ENCODE results near the gene PBRM1.

PBRM1 gene

GRCh38 chr3:52574056-52574965, 111.4 kb downstream of the PBRM1 start:
- DNase-seq (ENCODE audit: low spot score): no peak

GRCh38 chr3:52572221-52572620, 113.5 kb downstream of the PBRM1 start:
- DNase-seq (ENCODE audit: low spot score): no peak

GRCh38 chr3:52570076-52570475, 115.6 kb downstream of the PBRM1 start:
- DNase-seq (ENCODE audit: low spot score): no peak

- no peak for DNase-seq (ENCODE audit: low spot score)
Observed at GRCh38 chr3:52568069-52568468, 117.6 kb downstream of the PBRM1 start.

- DNase-seq (ENCODE audit: low spot score): no peak
Observed at GRCh38 chr3:52563984-52564383, 121.7 kb downstream of the PBRM1 start.

- DNase-seq (ENCODE audit: low spot score): no peak
Observed at GRCh38 chr3:52561028-52561747, 124.5 kb downstream of the PBRM1 start.

GRCh38 chr3:52558436-52558835, 127.3 kb downstream of the PBRM1 start:
- no peak for DNase-seq (ENCODE audit: low spot score)

- DNase-seq (ENCODE audit: low spot score): no peak
Observed at GRCh38 chr3:52557011-52557960, 128.4 kb downstream of the PBRM1 start.

GRCh38 chr3:52555056-52555455, 130.7 kb downstream of the PBRM1 start:
- no peak for DNase-seq (ENCODE audit: low spot score)

GRCh38 chr3:52554026-52554755, 131.5 kb downstream of the PBRM1 start:
- no peak for DNase-seq (ENCODE audit: low spot score)

GRCh38 chr3:52552089-52552488, 133.6 kb downstream of the PBRM1 start:
- DNase-seq (ENCODE audit: low spot score): no peak

GRCh38 chr3:52551118-52551517, 134.6 kb downstream of the PBRM1 start:
- no peak for DNase-seq (ENCODE audit: low spot score)

- DNase-seq (ENCODE audit: low spot score): no peak
Observed at GRCh38 chr3:52547143-52547542, 138.6 kb downstream of the PBRM1 start.

- no peak for DNase-seq (ENCODE audit: low spot score)
Observed at GRCh38 chr3:52546111-52546901, 139.4 kb downstream of the PBRM1 start.

GRCh38 chr3:52544937-52545336, 140.8 kb downstream of the PBRM1 start:
- DNase-seq (ENCODE audit: low spot score): no peak

GRCh38 chr3:52541050-52541449, 144.7 kb downstream of the PBRM1 start:
- DNase-seq (ENCODE audit: low spot score): no peak

- DNase-seq (ENCODE audit: low spot score): no peak
Observed at GRCh38 chr3:52539010-52539653, 146.6 kb downstream of the PBRM1 start.

GRCh38 chr3:52537726-52538421, 147.8 kb downstream of the PBRM1 start:
- DNase-seq (ENCODE audit: low spot score): no peak

GRCh38 chr3:52537165-52537620, 148.5 kb downstream of the PBRM1 start:
- no peak for DNase-seq (ENCODE audit: low spot score)
